GM12801 (cell line): ENCODE data around the gene MS4A4A.

Experiments
- CTCF ChIP-seq: IDR thresholded peaks from one replicate; pipeline ENCODE4 v1.5.1; 2011; ENCODE audit warnings: control low read depth; ENCODE audit not compliant: insufficient read length; ENCODE audit errors: extremely low read depth

The MS4A4A gene

DNA sequence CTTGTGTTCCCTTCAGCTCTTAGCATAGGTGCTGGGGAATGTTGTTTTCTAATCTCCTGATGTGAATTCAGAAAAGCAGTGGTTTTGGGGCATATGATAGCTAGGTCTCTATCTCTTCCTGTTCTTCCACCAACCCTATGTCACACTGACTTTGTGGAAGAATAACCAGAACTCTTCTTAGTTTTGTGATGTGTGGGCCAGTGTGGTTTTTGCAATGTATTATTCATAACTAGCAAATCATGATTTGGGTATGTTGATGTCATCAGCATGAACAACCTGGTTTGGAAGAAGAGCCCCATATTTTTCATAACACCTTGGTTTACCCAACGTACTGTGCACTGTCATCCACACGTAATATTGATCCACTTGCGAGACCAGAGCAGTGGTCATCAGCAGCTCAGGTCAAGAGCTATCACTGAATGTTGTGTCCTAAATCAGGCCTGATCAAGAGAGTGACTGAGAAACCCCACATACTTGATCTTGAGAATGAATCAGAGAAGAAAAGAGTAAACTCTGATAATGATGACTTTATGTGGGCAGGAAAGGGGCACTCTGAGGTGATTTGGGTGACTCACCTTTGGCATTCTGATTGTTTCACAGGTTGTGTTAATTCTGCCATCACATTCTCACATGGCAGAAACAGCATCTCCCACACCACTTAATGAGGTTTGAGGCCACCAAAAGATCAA is 27.2 kb downstream of the MS4A4A start:
- TF ChIP-seq CTCF = no peak

- TF ChIP-seq CTCF = no peak
These were observed 30.0 kb downstream of the MS4A4A start for GRCh38 chr11:60310407-60310998.

DNA sequence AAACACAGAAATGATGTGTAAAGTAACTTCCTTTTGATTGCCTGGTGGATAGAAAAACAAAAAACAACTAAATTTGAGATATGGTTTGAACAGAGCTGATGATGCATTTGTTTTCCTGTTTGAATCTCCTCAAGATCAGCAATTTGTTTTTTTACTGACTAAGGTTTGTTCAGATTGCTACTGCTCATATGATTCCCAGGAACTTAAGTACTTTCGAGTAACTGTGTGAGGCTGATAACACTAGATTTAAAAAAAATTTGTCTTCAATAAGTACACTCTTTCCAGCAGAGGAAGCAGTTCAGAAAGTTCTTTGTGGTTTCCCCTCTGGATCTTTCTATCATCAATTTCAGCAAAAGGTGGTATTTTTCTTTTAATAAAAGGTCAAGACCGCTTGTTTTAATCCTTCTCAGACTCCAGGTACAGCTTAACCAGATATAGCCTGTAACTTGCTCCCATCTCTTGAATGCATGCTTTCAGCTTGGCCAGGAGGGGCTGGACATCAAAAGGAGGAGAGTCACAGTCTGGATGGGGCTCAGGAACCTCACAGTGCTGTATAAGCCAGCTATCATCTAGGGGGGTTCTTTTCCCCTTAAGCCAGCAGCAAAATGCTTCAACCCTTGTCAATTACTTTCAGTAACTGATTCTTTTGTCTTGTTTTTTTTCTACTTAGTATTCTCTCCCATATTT is 34.3 kb downstream of the MS4A4A start:
- no peak for TF ChIP-seq CTCF

- TF ChIP-seq CTCF = no peak
These were observed 35.4 kb downstream of the MS4A4A start for GRCh38 chr11:60315871-60316270.

DNA sequence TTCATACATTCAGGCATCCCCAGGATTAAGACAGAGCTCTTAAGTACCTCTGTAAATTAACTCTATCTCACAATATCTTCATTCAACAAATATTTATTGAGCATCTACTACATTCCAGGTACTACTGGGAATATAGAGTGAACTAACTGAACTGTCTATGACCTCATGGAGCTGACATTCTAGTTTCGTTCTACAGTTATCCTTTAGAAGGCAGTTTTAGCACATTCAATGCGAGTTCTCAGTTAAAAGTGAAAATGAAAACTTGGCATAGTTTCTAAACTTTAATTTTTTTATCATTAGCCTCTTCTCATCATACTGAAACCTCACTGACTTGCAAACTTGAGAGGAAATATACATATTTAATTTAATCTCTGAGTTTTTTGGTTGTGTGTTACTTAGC is 35.9 kb downstream of the MS4A4A start:
- TF ChIP-seq CTCF = no peak

GRCh38 chr11:60318726-60319125 is 38.3 kb downstream of the MS4A4A start:
- TF ChIP-seq CTCF = no peak

DNA sequence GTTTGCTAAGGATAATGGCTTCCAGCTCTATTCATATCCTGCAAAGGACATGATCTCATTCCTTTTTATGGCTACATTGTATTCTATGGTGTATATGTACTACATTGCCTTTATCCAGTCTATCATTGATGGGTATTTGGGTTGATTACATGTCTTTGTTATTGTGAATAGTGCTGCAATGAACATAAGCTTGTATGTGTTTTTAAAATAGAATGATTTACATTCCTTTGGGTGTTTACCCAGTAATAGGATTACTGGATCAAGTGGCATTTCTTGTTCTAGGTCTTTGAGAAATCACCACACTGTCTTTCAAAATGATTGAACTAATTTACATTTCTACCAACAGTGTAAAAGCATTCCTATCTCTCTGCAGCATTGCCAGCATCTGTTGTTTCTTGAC is 40.6 kb downstream of the MS4A4A start:
- no peak for TF ChIP-seq CTCF
